ENCODE data around the gene GHRH. TPM values are rescaled to one million over a fixed set of nuclear protein-coding genes. Genes with fewer than 3 reads are reported as not detected.

Gene GHRH
- total and polyA plus RNA-seq, 2 donors (not counting 1 experiment from before 2014, with no cell fraction given) = not detected

- Mint-ChIP-seq H3K9me3 (ENCODE audit: insufficient read depth) (no peaks in the 10 kb centered on the region), H3K27me3 (no peaks in the 10 kb centered on the region), H3K4me1 (peaks cover 1% of the 10 kb centered on the region), H3K27ac (no peak overlapping the region), H3K4me3 (no peak overlapping the region)
- no peaks in the 10 kb centered on the region for H3K9me3 ChIP-seq (ENCODE audit: control extremely low read depth in 1 of 3, control insufficient read depth in 2 of 3, insufficient read depth in 1 of 3, low read length in 2 of 3)
- peaks cover under 1 to 1% of the 10 kb centered on the region in 2 donors for H3K4me1 ChIP-seq (ENCODE audit: control insufficient read depth in 2 of 2, insufficient read depth in 2 of 2, low read length in 2 of 2)
- WGBS (ENCODE audit: insufficient coverage) = 100% methylated on average over 3 of the region's 6 CpGs
- intact Hi-C loops (cut with micrococcal nuclease) = no loop called here
- no peaks in the 10 kb centered on the region for H3K79me2 ChIP-seq (ENCODE audit: control insufficient read depth, insufficient read depth, low read length)
- DNase-seq (no peak), ATAC-seq (ENCODE audit: low read depth) (no peak)
- H2AFZ ChIP-seq (ENCODE audit: insufficient read depth, low read depth, low read length, poor library complexity, severe bottlenecking) = no peak overlapping the region
- CTCF ChIA-PET = interaction anchor here (0.6 to 0.8 kb wide), 2 partner anchors 17 to 36 kb away, joined by 6 to 7 read pairs; no protein-coding TSS in a partner anchor
- POLR2A ChIA-PET = no interaction called here
- no peak overlapping the region for H3K4me3 ChIP-seq (ENCODE audit: control extremely low read depth in 1 of 5, extremely low read depth in 1 of 5, insufficient read depth in 1 of 5, low read depth in 2 of 5, low read length in 4 of 5)
- TF ChIP-seq EZH2 (IDR thresholded peaks at IDR 0.05; ENCODE audit: borderline replicate concordance, insufficient read depth, low read depth, low read length, poor library complexity, severe bottlenecking) (no peak), CTCF (IDR thresholded peaks at IDR 0.05) (no peak)
- no peak overlapping the region for H3K9ac ChIP-seq (ENCODE audit: low read length)
- no peaks in the 10 kb centered on the region for H3K27me3 ChIP-seq (replicated peaks in 1 of 4; ENCODE audit: control extremely low read depth in 1 of 4, control insufficient read depth in 3 of 4, insufficient read depth in 4 of 4, low read length in 3 of 4)
- H4K20me1 ChIP-seq (ENCODE audit: control insufficient read depth, insufficient read depth, low read length, poor library complexity, severe bottlenecking) = no peaks in the 10 kb centered on the region
- no peak overlapping the region for H3K27ac ChIP-seq (ENCODE audit: low read length in 2 of 2)
- peaks cover 6 to 96% of the 10 kb centered on the region in 2 experiments for H3K36me3 ChIP-seq (replicated peaks in 1 of 2; ENCODE audit: control extremely low read depth in 1 of 2, control insufficient read depth in 1 of 2, extremely low read depth in 1 of 2, insufficient read depth in 2 of 2, low read length in 1 of 2)
- no peak overlapping the region for H3K4me2 ChIP-seq (replicated peaks; ENCODE audit: low read depth, low read length, poor library complexity, severe bottlenecking)
These were observed 33.5 kb downstream of the GHRH start for GRCh38 chr20:37228082-37228481.

- H4K20me1 ChIP-seq (ENCODE audit: control insufficient read depth, insufficient read depth, low read length, poor library complexity, severe bottlenecking) = no peaks in the 10 kb centered on the region
- H3K9me3 ChIP-seq (ENCODE audit: control extremely low read depth in 1 of 3, control insufficient read depth in 2 of 3, insufficient read depth in 1 of 3, low read length in 2 of 3) = no peaks in the 10 kb centered on the region
- ChIA-PET CTCF (interaction anchor here (0.6 to 1.4 kb wide), 2 partner anchors 304 to 307 kb away, joined by 3 read pairs; no protein-coding TSS in a partner anchor), POLR2A (no interaction called here)
- H3K4me3 ChIP-seq (ENCODE audit: control extremely low read depth in 1 of 5, extremely low read depth in 1 of 5, insufficient read depth in 1 of 5, low read depth in 2 of 5, low read length in 4 of 5) = no peak overlapping the region
- no peak overlapping the region for H3K9ac ChIP-seq (ENCODE audit: low read length)
- peaks cover 5% of the 10 kb centered on the region in 2 donors for H3K4me1 ChIP-seq (ENCODE audit: control insufficient read depth in 2 of 2, insufficient read depth in 2 of 2, low read length in 2 of 2)
- ATAC-seq (ENCODE audit: low read depth) (no peak), DNase-seq (no peak)
- H3K27ac ChIP-seq (ENCODE audit: low read length in 2 of 2) = no peak overlapping the region
- no peak overlapping the region for H3K4me2 ChIP-seq (replicated peaks; ENCODE audit: low read depth, low read length, poor library complexity, severe bottlenecking)
- Mint-ChIP-seq H3K27me3 (no peaks in the 10 kb centered on the region), H3K4me1 (peaks cover 6% of the 10 kb centered on the region), H3K4me3 (no peak overlapping the region), H3K9me3 (ENCODE audit: insufficient read depth) (no peaks in the 10 kb centered on the region), H3K27ac (no peak overlapping the region)
- no peak overlapping the region for H2AFZ ChIP-seq (ENCODE audit: insufficient read depth, low read depth, low read length, poor library complexity, severe bottlenecking)
- TF ChIP-seq CTCF (IDR thresholded peaks at IDR 0.05) (no peak), EZH2 (IDR thresholded peaks at IDR 0.05; ENCODE audit: borderline replicate concordance, insufficient read depth, low read depth, low read length, poor library complexity, severe bottlenecking) (no peak)
- H3K79me2 ChIP-seq (ENCODE audit: control insufficient read depth, insufficient read depth, low read length) = no peaks in the 10 kb centered on the region
- H3K27me3 ChIP-seq (replicated peaks in 1 of 4; ENCODE audit: control extremely low read depth in 1 of 4, control insufficient read depth in 3 of 4, insufficient read depth in 4 of 4, low read length in 3 of 4) = no peaks in the 10 kb centered on the region
- 100% methylated on average over 3 of the region's 3 CpGs for WGBS (ENCODE audit: insufficient coverage)
- peaks cover 2 to 89% of the 10 kb centered on the region in 2 experiments for H3K36me3 ChIP-seq (replicated peaks in 1 of 2; ENCODE audit: control extremely low read depth in 1 of 2, control insufficient read depth in 1 of 2, extremely low read depth in 1 of 2, insufficient read depth in 2 of 2, low read length in 1 of 2)
- intact Hi-C loops (cut with micrococcal nuclease) = no loop called here
These were observed 34.7 kb downstream of the GHRH start for GRCh38 chr20:37226889-37227288.
